ENCODE measurements around the gene CASTOR1.

DNA sequence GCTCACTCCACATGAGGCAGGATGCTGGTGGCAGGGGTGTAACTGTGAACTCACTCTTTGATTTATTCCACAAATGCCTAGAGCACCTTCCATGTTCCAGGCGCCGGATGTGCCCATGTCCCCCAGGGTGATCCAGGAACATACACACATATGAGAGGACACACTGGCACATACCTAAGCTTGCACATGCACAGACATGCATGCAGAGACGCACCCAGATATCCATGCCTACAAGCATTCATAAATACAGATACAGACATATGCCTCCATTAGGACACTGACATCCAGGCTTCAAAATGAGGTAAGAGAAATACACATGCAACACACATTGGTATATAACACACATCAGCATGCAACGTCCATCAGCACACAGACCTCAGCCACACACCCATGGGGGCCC lies 27.2 kb downstream of the CASTOR1 start:
- TF ChIP-seq GATA3 (IDR thresholded peaks at IDR 0.05; ENCODE audit: low read depth, low read length), result no peak
- no peak for TF ChIP-seq GATA2 (IDR thresholded peaks at IDR 0.05; ENCODE audit: low read depth, low read length)
